SU-DHL-6 (cell line): ENCODE measurements around the gene MEN1.

Experiments used
- EZH2phosphoT487 ChIP-seq: fragments of 200-600 bp; sonication (generic), shearing (Covaris generic); conservative IDR thresholded peaks from 2 replicates; pipeline ENCODE4 v1.6.1; 2018; ENCODE audit warnings: mild to moderate bottlenecking, antibody characterized with exemption, low read length, moderate library complexity, mixed read lengths
- TF ChIP-seq, protein P1 (sequence below): fragments of 200-600 bp; sonication (generic); IDR thresholded peaks from one replicate; pipeline ENCODE4 v1.5.1; 2017; ENCODE audit warnings: antibody characterized with exemption, mild to moderate bottlenecking, low read length, moderate library complexity; ENCODE audit not compliant: insufficient read depth, poor library complexity, severe bottlenecking

DNA sequence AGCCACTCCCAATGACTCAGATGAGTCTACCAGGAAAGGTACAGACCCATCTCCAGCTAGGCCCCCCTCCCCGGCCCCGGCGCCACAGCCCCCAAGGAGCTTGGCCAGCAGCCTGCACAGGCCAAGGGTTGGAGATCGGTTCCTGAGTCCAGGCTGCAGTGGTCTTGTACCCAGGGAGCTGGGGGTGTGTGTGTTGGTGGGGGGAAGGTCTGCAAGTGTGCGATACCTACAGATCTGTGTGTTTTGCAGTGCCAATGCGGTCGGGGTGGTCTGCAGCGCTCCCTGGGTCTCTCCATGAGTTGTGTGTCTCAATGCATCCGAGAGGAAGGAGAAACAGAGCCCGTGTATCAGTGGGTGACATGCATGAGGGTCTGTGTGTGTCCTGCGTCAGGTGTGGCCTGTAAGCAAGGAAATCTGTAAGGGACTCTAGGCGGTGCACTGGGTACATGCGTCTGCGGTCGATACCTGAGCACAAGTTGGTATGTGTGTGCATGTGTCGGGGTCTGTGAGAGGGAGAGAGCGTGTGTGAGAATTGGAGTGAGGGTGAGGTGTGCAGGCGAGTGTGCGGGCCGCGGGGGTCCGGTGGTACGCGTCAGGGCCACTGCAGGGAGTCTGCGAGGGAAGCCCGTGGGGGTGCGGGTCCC is 33.5 kb upstream of the MEN1 start:
- TF ChIP-seq, protein P1, sequence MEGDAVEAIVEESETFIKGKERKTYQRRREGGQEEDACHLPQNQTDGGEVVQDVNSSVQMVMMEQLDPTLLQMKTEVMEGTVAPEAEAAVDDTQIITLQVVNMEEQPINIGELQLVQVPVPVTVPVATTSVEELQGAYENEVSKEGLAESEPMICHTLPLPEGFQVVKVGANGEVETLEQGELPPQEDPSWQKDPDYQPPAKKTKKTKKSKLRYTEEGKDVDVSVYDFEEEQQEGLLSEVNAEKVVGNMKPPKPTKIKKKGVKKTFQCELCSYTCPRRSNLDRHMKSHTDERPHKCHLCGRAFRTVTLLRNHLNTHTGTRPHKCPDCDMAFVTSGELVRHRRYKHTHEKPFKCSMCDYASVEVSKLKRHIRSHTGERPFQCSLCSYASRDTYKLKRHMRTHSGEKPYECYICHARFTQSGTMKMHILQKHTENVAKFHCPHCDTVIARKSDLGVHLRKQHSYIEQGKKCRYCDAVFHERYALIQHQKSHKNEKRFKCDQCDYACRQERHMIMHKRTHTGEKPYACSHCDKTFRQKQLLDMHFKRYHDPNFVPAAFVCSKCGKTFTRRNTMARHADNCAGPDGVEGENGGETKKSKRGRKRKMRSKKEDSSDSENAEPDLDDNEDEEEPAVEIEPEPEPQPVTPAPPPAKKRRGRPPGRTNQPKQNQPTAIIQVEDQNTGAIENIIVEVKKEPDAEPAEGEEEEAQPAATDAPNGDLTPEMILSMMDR: no peak
- no peak for TF ChIP-seq EZH2phosphoT487
